Neutrophil (primary cell): ENCODE results near the gene ZNF862.

Source experiments
- H3K27ac ChIP-seq: fragments of 200-600 bp; sonication (generic); 2 replicates; pipeline ENCODE4 v1.5.1; 2016; ENCODE audit warnings: mild to moderate bottlenecking, moderate library complexity
- H3K27me3 ChIP-seq: fragments of 200-600 bp; sonication (generic); 2 replicates; pipeline ENCODE4 v1.6.0; 2016; ENCODE audit warnings: mild to moderate bottlenecking
- H3K36me3 ChIP-seq: fragments of 200-600 bp; sonication (generic); 2 replicates; pipeline ENCODE4 v1.5.1; 2017
- H3K4me1 ChIP-seq, 2 experiments: fragments of 200-600 bp in 1 of 2; sonication (generic) in 1 of 2; 1 replicate in 1 of 2; 2 replicates in 1 of 2; pipeline versions ENCODE4 v1.5.1 to v1.6.1; 2013 to 2016; ENCODE audit warnings: low read depth in 1 of 2, low read length in 1 of 2, mild to moderate bottlenecking in 1 of 2, moderate library complexity in 1 of 2; ENCODE audit not compliant: control insufficient read depth in 1 of 2, insufficient read depth in 1 of 2
- H3K4me3 ChIP-seq, 2 experiments: fragments of 200-600 bp in 1 of 2; sonication (generic) in 1 of 2; 1 replicate in 1 of 2; 2 replicates in 1 of 2; pipeline ENCODE4 v1.5.1; 2013 to 2016; ENCODE audit warnings: low read depth in 1 of 2, low read length in 1 of 2, mild to moderate bottlenecking in 1 of 2, moderate library complexity in 1 of 2
- H3K9me3 ChIP-seq: fragments of 200-600 bp; sonication (generic); 2 replicates; pipeline ENCODE4 v1.5.1; 2016
- CTCF ChIP-seq: fragments of 200-600 bp; sonication (generic); IDR thresholded peaks from 2 replicates; pipeline ENCODE4 v1.5.1; 2016; ENCODE audit warnings: antibody characterized with exemption

ZNF862 gene

GRCh38 chr7:149866139-149866778, 28.1 kb downstream of the ZNF862 start:
- peaks cover 31% of the 10 kb centered on the region for H3K36me3 ChIP-seq
- peaks cover 25% of the 10 kb centered on the region for H3K27me3 ChIP-seq
- no peaks in the 10 kb centered on the region for H3K9me3 ChIP-seq
- peaks cover 9 to 19% of the 10 kb centered on the region in 2 experiments for H3K4me1 ChIP-seq
- no peak overlapping the region for H3K4me3 ChIP-seq
- no peak overlapping the region for H3K27ac ChIP-seq
- TF ChIP-seq CTCF = no peak

- no peak overlapping the region for H3K27ac ChIP-seq
- peaks cover 25% of the 10 kb centered on the region for H3K36me3 ChIP-seq
- no peak overlapping the region for H3K4me3 ChIP-seq
- H3K27me3 ChIP-seq = peaks cover 32% of the 10 kb centered on the region
- H3K9me3 ChIP-seq = no peaks in the 10 kb centered on the region
- TF ChIP-seq CTCF = no peak
- peaks cover 9 to 19% of the 10 kb centered on the region in 2 experiments for H3K4me1 ChIP-seq
Measured at GRCh38 chr7:149866779-149867447, 28.7 kb downstream of the ZNF862 start.

GRCh38 chr7:149867762-149868622, 29.8 kb downstream of the ZNF862 start:
- Histone ChIP-seq H3K27ac (no peak overlapping the region), H3K4me3 (no peak overlapping the region), H3K36me3 (peaks cover 17% of the 10 kb centered on the region), H3K27me3 (peaks cover 43% of the 10 kb centered on the region), H3K4me1 (peaks cover 12 to 23% of the 10 kb centered on the region in 2 experiments), H3K9me3 (no peaks in the 10 kb centered on the region)
- no peak for TF ChIP-seq CTCF

GRCh38 chr7:149868623-149869290, 30.6 kb downstream of the ZNF862 start:
- no peaks in the 10 kb centered on the region for H3K9me3 ChIP-seq
- no peak overlapping the region for H3K4me3 ChIP-seq
- TF ChIP-seq CTCF = no peak
- peaks cover 50% of the 10 kb centered on the region for H3K27me3 ChIP-seq
- peaks cover 19 to 30% of the 10 kb centered on the region in 2 experiments for H3K4me1 ChIP-seq
- peaks cover 12% of the 10 kb centered on the region for H3K36me3 ChIP-seq
- H3K27ac ChIP-seq = no peak overlapping the region

GRCh38 chr7:149869291-149869650, 31.1 kb downstream of the ZNF862 start:
- Histone ChIP-seq H3K36me3 (peaks cover 7% of the 10 kb centered on the region), H3K27me3 (peaks cover 55% of the 10 kb centered on the region), H3K4me1 (peaks cover 25 to 35% of the 10 kb centered on the region in 2 experiments), H3K4me3 (no peak overlapping the region), H3K27ac (no peak overlapping the region), H3K9me3 (no peaks in the 10 kb centered on the region)
- no peak for TF ChIP-seq CTCF
